ENCODE results near the gene DGKZ. TPM values are rescaled to one million over a fixed set of nuclear protein-coding genes. Genes with fewer than 3 reads are reported as not detected.
"Not testable (repeated sequence)": the region's sequence is repeated elsewhere in the genome, so short reads cannot be mapped to it uniquely, and the experiment has no call there.

DGKZ gene
- 77.1 TPM for total RNA-seq
- long read RNA-seq, transcript DGKZ-205 (31 exons, 3,482 nt), result major isoform, 11 of 116 reads
- long read RNA-seq, transcript DGKZ-203 (31 exons, 2,862 nt), result minor isoform, 9 of 116 reads
- long read RNA-seq, partial matches to known transcripts, result 67 of 116 reads
- long read RNA-seq, other reads (novel, unspliced or antisense), result 25 of 116 reads

GRCh38 chr11:46346886-46347636 is at the start of gene DGKZ:
DGKZ (plus strand) TSS chr11:46347463; CDS start chr11:46347660, 197 bp downstream.
- no peaks in the 10 kb centered on the region for H3K27me3 ChIP-seq (ENCODE audit: low read depth)
- intact Hi-C loops (cut with micrococcal nuclease), result no loop called here
- no peaks in the 10 kb centered on the region for H3K36me3 ChIP-seq
- peak; percentile 86 for DNase-seq
- no peaks in the 10 kb centered on the region for H3K9me3 ChIP-seq (replicated peaks)
- TF ChIP-seq CTCF (IDR thresholded peaks at IDR 0.05; ENCODE audit: borderline replicate concordance), result peak; percentile 87
- H3K4me3 ChIP-seq, result peak within 1 kb of the TSS; percentile 84
- peaks cover 87% of the 10 kb centered on the region for H3K4me1 ChIP-seq
- peak within 1 kb of the TSS; percentile 96 for H3K27ac ChIP-seq (replicated peaks)

DNA sequence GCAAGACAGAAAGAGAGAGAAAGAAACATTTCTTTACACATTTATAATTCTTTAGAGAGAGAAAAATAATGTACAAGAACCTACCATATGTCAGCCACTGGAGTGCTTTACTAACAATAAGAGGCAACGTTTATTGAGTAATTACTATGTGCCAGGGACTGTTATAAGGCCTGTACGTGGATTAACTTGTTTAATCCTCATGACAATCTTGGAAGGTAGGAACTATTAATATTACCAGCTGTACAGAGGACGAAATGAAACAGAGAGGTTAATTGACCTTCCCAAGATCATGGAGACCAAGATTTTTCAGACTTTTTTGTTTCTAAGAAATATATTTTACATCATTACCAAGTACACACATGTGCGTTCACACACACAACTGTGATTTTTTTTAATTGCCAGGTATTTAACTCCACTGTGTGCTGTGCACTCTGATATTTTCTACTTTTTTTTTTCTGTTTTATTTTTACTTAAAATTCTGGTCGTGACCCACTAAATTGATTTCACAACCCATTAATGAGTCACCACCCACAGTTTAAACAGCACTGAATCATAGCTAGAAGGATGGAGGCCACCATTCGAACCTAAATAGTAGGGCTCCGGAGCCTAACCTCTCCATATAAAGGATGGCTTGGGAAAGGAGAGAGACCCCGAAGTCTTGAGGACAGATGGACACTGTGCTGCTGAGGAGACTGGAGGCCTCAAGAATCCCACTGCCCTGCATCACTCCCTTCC is 48.4 kb upstream of the DGKZ start:
- H3K4me1 ChIP-seq, result peaks cover 33% of the 10 kb centered on the region
- TF ChIP-seq CTCF (IDR thresholded peaks at IDR 0.05; ENCODE audit: borderline replicate concordance), result no peak
- H3K27ac ChIP-seq (replicated peaks), result no peak overlapping the region
- no peak overlapping the region for H3K4me3 ChIP-seq
- H3K36me3 ChIP-seq, result peaks cover 3% of the 10 kb centered on the region
- no peaks in the 10 kb centered on the region for H3K9me3 ChIP-seq (replicated peaks)
- intact Hi-C loops (cut with micrococcal nuclease), result loop anchor here (10.0 kb wide), 1 partner anchor 54 kb away; no protein-coding TSS in a partner anchor
- no peak for DNase-seq
- H3K27me3 ChIP-seq (ENCODE audit: low read depth), result peaks cover 7% of the 10 kb centered on the region

DNA sequence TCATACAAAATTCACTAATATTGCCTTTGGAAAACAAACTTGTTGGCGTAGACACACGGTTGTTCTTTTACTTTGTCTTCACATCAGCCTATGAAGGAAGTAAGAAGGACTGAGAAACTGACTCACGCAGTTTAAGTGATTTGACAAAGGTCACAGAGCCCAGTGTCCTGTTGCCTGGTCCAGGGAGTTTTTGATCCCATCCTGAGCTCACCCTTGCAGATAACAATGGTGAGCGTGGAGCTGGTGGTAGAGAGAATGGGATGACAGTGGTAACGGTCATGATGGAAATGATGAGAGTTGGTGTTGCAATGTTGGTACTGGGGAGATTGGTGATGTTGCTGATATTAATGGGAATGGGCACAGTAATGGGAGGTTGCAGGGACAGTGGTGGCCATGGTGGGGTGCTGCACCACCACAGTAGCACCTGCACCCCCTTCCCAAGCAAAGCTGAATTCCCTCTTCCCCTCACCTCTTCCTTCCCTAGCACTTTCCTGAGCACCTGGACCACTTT is 47.8 kb upstream of the DGKZ start:
- Histone ChIP-seq H3K27me3 (ENCODE audit: low read depth) (peaks cover 7% of the 10 kb centered on the region), H3K36me3 (peaks cover 3% of the 10 kb centered on the region), H3K4me3 (no peak overlapping the region), H3K4me1 (peaks cover 30% of the 10 kb centered on the region), H3K27ac (replicated peaks) (no peak overlapping the region), H3K9me3 (replicated peaks) (no peaks in the 10 kb centered on the region)
- no peak for DNase-seq
- intact Hi-C loops (cut with micrococcal nuclease), result loop anchor here (10.0 kb wide), 1 partner anchor 55 kb away; no protein-coding TSS in a partner anchor
- TF ChIP-seq CTCF (IDR thresholded peaks at IDR 0.05; ENCODE audit: borderline replicate concordance), result no peak

- Histone ChIP-seq H3K36me3 (peaks cover 3% of the 10 kb centered on the region), H3K4me3 (no peak overlapping the region), H3K27me3 (ENCODE audit: low read depth) (peaks cover 7% of the 10 kb centered on the region), H3K9me3 (replicated peaks) (no peaks in the 10 kb centered on the region), H3K4me1 (peaks cover 22% of the 10 kb centered on the region), H3K27ac (replicated peaks) (no peak overlapping the region)
- DNase-seq, result no peak
- intact Hi-C loops (cut with micrococcal nuclease), result no loop called here
- no peak for TF ChIP-seq CTCF (IDR thresholded peaks at IDR 0.05; ENCODE audit: borderline replicate concordance)
Measured at GRCh38 chr11:46300270-46300669, 47.0 kb upstream of the DGKZ start.

DNA sequence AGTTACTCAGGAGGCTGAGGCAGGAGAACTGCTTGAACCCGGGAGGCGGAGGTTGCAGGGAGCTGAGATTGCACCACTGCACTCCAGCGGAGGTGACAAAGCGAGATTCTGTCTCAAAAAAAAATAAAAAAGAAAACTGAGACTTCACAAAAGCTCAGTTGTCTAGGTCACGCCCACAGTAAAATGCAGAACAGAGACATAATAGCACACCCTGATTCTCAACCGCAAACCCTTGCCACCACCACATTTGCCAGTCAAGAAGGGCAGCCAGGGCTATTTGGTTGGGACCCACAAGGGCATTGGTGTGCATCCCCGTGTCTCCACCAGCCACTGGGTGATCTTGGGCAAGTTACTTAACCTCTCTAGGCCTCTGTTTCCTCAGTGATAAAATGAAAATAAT is 44.4 kb upstream of the DGKZ start:
- H3K27ac ChIP-seq (replicated peaks), result no peak overlapping the region
- intact Hi-C loops (cut with micrococcal nuclease), result no loop called here
- peaks cover 3% of the 10 kb centered on the region for H3K36me3 ChIP-seq
- no peaks in the 10 kb centered on the region for H3K9me3 ChIP-seq (replicated peaks)
- H3K27me3 ChIP-seq (ENCODE audit: low read depth), result no peaks in the 10 kb centered on the region
- H3K4me3 ChIP-seq, result no peak overlapping the region
- TF ChIP-seq CTCF (IDR thresholded peaks at IDR 0.05; ENCODE audit: borderline replicate concordance), result no peak
- DNase-seq, result no peak
- no peaks in the 10 kb centered on the region for H3K4me1 ChIP-seq

DNA sequence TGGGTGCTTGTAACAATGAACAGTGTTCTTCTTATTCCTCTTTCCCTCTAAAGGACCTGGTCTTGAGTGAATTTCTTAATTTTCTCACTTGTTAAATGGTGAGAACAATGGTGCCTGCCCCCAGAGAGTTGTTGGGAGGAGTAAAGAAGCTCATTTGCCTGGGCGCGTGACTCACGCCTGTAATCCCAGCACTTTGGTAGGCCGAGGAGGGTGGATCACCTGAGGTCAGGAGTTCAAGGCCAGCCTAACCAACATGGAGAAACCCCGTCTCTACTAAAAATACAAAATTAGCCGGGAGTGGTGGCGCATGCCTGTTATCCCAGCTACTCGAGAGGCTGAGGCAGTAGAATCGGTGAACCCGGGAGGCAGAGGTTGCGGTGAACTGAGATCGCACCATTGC is 43.2 kb upstream of the DGKZ start:
- H3K27ac ChIP-seq (replicated peaks); H3K36me3 ChIP-seq; DNase-seq; H3K27me3 ChIP-seq (ENCODE audit: low read depth); H3K9me3 ChIP-seq (replicated peaks); intact Hi-C loops (cut with micrococcal nuclease); H3K4me3 ChIP-seq; H3K4me1 ChIP-seq: not testable (repeated sequence)

All from left ventricle myocardium inferior (tissue), 1 donor.